Melanocyte of skin (primary cell): ENCODE data around the gene SIGLEC1. TPM values are rescaled to one million over a fixed set of nuclear protein-coding genes. Genes with fewer than 3 reads are reported as not detected.

Experiments
- total RNA-seq, 2 donors: library from RNA; depleted of rRNA; stranded (reverse); fragments of >200 nt; gene quantifications; 2 replicates each; pipeline ENCODE4 v1.2.3, GENCODE V29; 2012

The SIGLEC1 gene
- total RNA-seq = not detected

GRCh38 chr20:3712279-3712873, at the start of gene SIGLEC1:
TSS of gene SIGLEC1 (minus strand) at chr20:3712600. CDS start at chr20:3707128, 5,472 bp downstream.

GRCh38 chr20:3732327-3733118, 20.1 kb upstream of the SIGLEC1 start, which contains the start of gene HSPA12B:
TSS of gene HSPA12B (plus strand) at chr20:3732685. CDS start at chr20:3738675, 5,990 bp downstream.

DNA sequence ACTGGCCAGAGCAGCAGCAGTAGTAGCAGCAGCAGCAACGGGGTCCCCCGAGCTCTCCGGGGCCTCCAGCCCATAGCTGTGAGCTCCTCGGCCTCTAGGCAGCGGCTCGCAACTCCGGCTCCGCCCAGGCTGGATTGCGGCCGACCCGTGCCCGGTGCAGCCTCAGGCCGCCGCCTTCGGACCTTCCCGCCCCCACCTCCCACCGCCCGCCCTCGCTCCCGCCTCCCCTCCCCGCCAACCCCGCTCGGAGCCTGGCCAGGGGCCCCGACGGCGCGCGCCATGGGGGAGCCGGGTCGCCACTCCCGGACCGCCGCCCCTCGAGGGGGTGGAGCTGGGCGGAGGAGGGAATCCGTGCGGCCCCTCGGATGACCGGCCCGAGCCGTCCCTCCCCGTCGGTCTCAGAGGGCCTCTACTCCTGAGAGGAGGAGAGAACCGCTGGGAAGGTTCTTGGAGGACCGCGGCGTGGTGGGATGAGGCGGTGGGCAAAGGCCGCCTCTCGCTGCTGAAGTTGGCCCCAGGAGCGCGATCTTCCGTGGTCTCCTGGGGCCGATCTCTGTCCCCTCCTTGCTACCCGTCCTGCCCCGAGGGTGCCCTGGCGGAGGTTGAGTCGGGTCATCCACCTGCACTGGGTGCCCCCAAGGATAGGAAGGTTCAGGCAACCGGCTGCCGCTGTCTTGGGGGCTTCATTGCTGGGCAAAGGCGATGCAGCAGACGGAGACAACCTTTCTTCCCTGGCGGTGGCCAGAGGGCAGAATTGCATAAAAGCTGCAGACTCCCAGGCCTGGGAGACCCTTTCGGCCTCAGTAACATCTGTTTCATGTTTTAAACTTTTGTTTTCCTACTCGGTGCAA, 30.2 kb downstream of the SIGLEC1 start, which contains the start of gene ADAM33:
ADAM33 (minus strand) TSS at position 80 of the 851 bp plus-strand sequence; CDS start at position 74, 6 bp downstream.

GRCh38 chr20:3663031-3663701, 49.2 kb downstream of the SIGLEC1 start, which contains the start of gene GFRA4:
TSS of gene GFRA4 (minus strand) at chr20:3663399. CDS start at chr20:3663399, 0 bp downstream.

Other genes with a start within 250 kb of the SIGLEC1 start
- gene ATRN, start 241.6 kb downstream of the SIGLEC1 start, total RNA-seq = 10 to 100 TPM; 21.0 to 34.4 TPM
- not detected for gene GFRA4, start 49.2 kb downstream of the SIGLEC1 start, total RNA-seq
- gene ADAM33, start 30.6 kb downstream of the SIGLEC1 start, total RNA-seq = under 1 TPM; under 0.01 TPM
- under 1 TPM in 1 of 2 donors, not detected in 1; under 0.01 TPM for gene HSPA12B, start 20.1 kb upstream of the SIGLEC1 start, total RNA-seq
- gene ADISSP, start 55.2 kb upstream of the SIGLEC1 start, total RNA-seq = 10 to 100 TPM; 22.7 to 38.0 TPM
- gene SPEF1, start 68.8 kb upstream of the SIGLEC1 start, total RNA-seq = under 1 TPM; under 0.01 TPM
- gene CENPB, start 74.1 kb upstream of the SIGLEC1 start, total RNA-seq = 100 to 1,000 TPM in 1 of 2 donors, 10 to 100 TPM in 1; 88.8 to 152 TPM
- gene CDC25B, start 83.7 kb upstream of the SIGLEC1 start, total RNA-seq = 10 to 100 TPM; 43.7 to 74.9 TPM
- 10 to 100 TPM; 22.3 to 22.7 TPM for gene AP5S1, start 107.9 kb upstream of the SIGLEC1 start, total RNA-seq
- 10 to 100 TPM; 17.9 to 24.3 TPM for gene MAVS, start 134.2 kb upstream of the SIGLEC1 start, total RNA-seq
- 10 to 100 TPM; 49.6 to 63.6 TPM for gene PANK2, start 176.8 kb upstream of the SIGLEC1 start, total RNA-seq